ENCODE results near the gene TNRC6C.

TNRC6C gene

GRCh38 chr17:78140169-78141051 is 181.9 kb downstream of the TNRC6C start (continued):
- TF ChIP-seq PRDM4 (tag by site-specific recombination; IDR thresholded peaks at IDR 0.05): no peak
- TF ChIP-seq ZNF10 (tag by site-specific recombination; IDR thresholded peaks at IDR 0.05): no peak
- no peak for TF ChIP-seq ZNF350 (tag by site-specific recombination; IDR thresholded peaks at IDR 0.05)
- no peak for TF ChIP-seq ZNF514 (tag by site-specific recombination; IDR thresholded peaks at IDR 0.05)
- TF ChIP-seq KLF1 (tag by site-specific recombination; IDR thresholded peaks at IDR 0.05): peak; percentile 99
- TF ChIP-seq ELK4 (IDR thresholded peaks at IDR 0.05; ENCODE audit: borderline replicate concordance, low read depth, low read length): no peak
- peak; percentile 70; the same call in 1 of the 2 replicates for TF ChIP-seq KLF17 (tag by site-specific recombination; IDR thresholded peaks at IDR 0.05)
- no peak for TF ChIP-seq SCRT1 (tag by site-specific recombination; IDR thresholded peaks at IDR 0.05; ENCODE audit: borderline replicate concordance)
- TF ChIP-seq ZNF239 (tag by site-specific recombination; IDR thresholded peaks at IDR 0.05): no peak
- TF ChIP-seq ZNF518A (tag by site-specific recombination; conservative IDR thresholded peaks at IDR 0.05; ENCODE audit: low read depth): no peak
- TF ChIP-seq ZNF366 (tag by site-specific recombination; conservative IDR thresholded peaks at IDR 0.05): no peak
- TF ChIP-seq ZBTB1 (tag by site-specific recombination; IDR thresholded peaks at IDR 0.05): no peak
- peak; percentile 23; the same call in 1 of the 2 replicates for TF ChIP-seq SCRT2 (tag by site-specific recombination; IDR thresholded peaks at IDR 0.05)
- peak; percentile 19; the same call in 1 of the 2 replicates for TF ChIP-seq SP7 (tag by site-specific recombination; IDR thresholded peaks at IDR 0.05)
- TF ChIP-seq REPIN1 (tag by site-specific recombination; IDR thresholded peaks at IDR 0.05; ENCODE audit: low read depth): no peak
- no peak for TF ChIP-seq ZNF18 (tag by site-specific recombination; IDR thresholded peaks at IDR 0.05)
- TF ChIP-seq REST (tag by site-specific recombination; IDR thresholded peaks at IDR 0.05): no peak
- TF ChIP-seq WT1 (tag by site-specific recombination; IDR thresholded peaks at IDR 0.05): no peak
- TF ChIP-seq ZSCAN23 (tag by site-specific recombination; IDR thresholded peaks at IDR 0.05): no peak
- TF ChIP-seq ZNF544 (tag by site-specific recombination; IDR thresholded peaks at IDR 0.05): no peak
- TF ChIP-seq HOXD13 (CRISPR knock-in tag; IDR thresholded peaks at IDR 0.05; ENCODE audit: borderline replicate concordance): no peak
- peak; percentile 55 for TF ChIP-seq ZBTB8A (tag by site-specific recombination; IDR thresholded peaks at IDR 0.05)
- no peak for TF ChIP-seq ZNF112 (tag by site-specific recombination; IDR thresholded peaks at IDR 0.05)
- no peak for TF ChIP-seq ZNF114 (tag by site-specific recombination; IDR thresholded peaks at IDR 0.05)
- no peak for TF ChIP-seq ZEB2 (tag by site-specific recombination; IDR thresholded peaks at IDR 0.05)

Measured in HEK293 (cell line).